ENCODE results near the gene SMYD5.

The SMYD5 gene

DNA sequence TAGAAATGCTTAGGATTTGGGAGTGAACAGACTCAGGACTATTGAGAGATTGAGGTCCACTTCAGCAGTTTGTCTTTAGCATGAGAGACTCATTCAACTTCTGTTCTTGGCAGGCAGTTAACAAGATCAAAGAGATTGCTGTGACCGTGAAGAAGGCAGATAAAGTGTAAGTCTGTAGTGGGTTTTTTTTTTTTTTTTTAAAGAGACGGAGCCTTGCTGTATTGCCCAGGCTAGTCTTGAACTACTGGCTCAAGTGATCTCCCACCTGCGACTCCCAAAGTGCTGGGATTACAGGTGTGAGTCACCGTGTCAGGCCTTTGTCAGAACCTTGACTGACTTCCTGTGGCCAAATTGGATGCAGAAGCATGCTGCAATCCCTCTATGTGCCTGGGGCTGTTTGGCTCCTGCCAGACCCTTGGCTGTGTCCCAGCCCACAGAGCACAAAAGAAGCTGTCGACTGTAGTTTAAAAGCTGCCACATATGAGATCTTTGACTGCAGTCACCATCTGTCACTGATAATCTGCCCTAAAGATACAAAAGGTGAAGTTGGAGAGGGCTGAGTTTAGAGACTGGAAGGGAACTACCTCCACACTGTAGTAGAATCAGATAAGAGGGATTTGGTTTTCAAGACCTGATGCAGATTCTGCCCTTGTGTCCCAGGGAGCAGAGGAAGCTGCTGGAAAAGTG lies 30.0 kb downstream of the SMYD5 start:
- DNase-seq = no peak

- DNase-seq = no peak
These were observed 30.5 kb downstream of the SMYD5 start for GRCh38 chr2:73244580-73244979.

- no peak for DNase-seq
These were observed 32.8 kb downstream of the SMYD5 start for GRCh38 chr2:73246850-73247249.

DNA sequence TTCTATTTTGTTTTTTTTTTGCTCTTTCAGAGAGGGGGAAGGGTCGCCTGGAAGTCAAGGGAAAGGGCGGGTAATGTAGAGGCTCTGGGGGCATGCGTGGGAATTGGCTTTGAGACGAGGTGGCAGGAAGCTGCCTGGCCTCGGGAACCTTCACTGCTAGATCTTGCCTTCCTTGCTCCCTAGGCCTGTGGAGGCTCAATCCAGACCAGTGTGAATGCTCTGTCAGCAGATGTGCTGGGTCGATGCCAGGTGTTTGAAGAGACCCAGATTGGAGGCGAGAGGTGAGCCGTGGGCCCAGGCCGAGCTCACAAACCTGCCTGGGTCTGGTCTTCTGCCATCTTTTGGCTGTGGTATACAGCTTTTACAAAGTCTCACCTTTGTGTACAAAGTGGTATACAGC lies 35.6 kb downstream of the SMYD5 start:
- no peak for DNase-seq

- no peak for DNase-seq
These were observed 37.1 kb downstream of the SMYD5 start for GRCh38 chr2:73250872-73251846.

DNA sequence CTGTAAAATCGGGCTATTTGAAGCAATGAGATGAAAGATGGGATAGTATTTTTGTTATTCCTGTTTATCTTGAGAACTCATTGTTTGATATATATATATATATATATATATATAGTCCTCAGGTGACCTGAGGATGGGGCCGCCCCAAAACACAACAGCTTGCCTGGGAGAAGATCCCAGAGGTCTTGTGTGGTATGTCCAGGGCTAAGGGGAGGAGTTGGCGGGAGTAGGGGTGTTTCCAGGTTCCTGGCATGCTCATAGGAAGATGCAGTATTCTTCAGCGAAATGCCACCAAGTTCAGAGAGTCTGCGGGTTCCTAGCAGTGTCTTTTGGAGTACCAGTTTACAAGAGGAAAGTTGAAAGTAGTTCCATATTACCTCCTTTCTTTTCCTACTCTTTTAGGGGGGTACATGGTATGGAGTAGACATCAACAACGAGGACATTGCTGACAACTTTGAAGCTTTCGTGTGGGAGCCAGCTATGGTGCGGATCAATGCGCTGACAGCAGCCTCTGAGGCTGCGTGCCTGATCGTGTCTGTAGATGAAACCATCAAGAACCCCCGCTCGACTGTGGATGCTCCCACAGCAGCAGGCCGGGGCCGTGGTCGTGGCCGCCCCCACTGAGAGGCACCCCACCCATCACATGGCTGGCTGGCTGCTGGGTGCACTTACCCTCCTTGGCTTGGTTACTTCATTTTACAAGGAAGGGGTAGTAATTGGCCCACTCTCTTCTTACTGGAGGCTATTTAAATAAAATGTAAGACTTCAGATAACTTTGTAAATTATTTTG lies 38.4 kb downstream of the SMYD5 start:
- DNase-seq = no peak

- no peak for DNase-seq
These were observed 39.4 kb downstream of the SMYD5 start for GRCh38 chr2:73253400-73253799.

GRCh38 chr2:73253901-73254300 lies 39.9 kb downstream of the SMYD5 start:
- no peak for DNase-seq

- no peak for DNase-seq
These were observed 40.4 kb downstream of the SMYD5 start for GRCh38 chr2:73254343-73255006.

GRCh38 chr2:73255007-73255644 lies 41.1 kb downstream of the SMYD5 start:
- DNase-seq = no peak

DNA sequence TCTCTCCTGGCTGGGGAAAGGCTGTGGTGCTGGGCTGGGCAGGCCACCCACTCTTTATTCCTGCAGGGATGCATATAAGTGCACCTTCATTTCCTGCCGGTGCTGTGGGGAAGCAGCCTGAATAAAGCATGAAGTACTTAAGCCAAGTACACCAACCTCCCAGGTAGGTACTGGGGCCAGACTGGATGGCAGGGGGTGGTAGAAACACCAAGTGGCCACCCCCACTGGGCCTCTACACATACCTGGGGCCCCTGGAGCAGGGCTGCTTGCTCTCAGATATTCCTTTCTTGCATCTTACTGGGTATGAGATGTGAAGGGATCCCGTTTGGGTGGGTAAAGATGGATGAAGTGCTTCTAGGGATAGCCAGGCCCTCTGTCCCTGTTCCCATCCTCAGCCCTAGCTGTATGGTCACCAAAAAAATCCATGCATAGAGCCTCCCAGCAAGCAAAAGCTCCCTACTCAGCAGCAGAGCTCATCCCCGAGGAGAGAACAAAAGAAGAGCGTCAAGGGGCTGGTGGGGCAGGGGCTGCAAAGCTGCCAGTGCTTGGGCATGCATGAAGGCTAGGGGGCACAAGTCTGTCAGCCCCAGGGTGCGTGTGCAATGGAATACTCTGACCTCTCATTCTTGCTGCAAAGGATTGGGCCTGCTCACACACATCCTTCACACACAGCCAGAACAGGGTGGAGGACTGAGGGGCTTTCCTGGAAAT lies 42.0 kb downstream of the SMYD5 start:
- no peak for DNase-seq

- DNase-seq = no peak
These were observed 42.5 kb downstream of the SMYD5 start for GRCh38 chr2:73256618-73256922.

GRCh38 chr2:73257021-73257420 lies 43.0 kb downstream of the SMYD5 start:
- no peak for DNase-seq

GRCh38 chr2:73257425-73258125 lies 43.5 kb downstream of the SMYD5 start:
- DNase-seq = no peak

- no peak for DNase-seq
These were observed 44.3 kb downstream of the SMYD5 start for GRCh38 chr2:73258186-73258912.

- no peak for DNase-seq
These were observed 44.8 kb downstream of the SMYD5 start for GRCh38 chr2:73258913-73259215.

DNA sequence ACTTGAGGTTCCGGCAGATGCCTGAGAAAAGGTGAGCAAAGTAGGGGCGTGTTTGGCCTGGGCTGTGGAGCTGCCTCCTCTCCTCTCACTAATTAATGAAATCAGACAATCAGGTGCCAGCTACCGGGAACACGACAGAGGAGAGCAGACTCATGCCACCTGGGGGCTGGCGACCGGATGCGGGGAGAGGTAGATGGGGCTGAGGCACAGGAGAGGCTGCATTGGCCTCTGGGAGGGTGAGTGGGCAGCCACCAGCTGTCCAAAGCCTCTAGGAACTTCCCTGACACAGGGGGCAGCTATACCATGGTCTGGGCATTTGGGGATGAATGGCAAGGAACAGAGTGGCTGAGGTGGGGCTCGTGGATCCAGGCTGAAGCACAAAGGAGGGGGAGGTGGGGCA lies 45.2 kb downstream of the SMYD5 start:
- no peak for DNase-seq

GRCh38 chr2:73259704-73260337 lies 45.8 kb downstream of the SMYD5 start:
- no peak for DNase-seq

GRCh38 chr2:73260338-73260984 lies 46.4 kb downstream of the SMYD5 start:
- no peak for DNase-seq

All from stimulated activated naive CD4-positive, alpha-beta T cell treated with Interleukin-2 at 50 U/mL for 16 hours (primary cell).